ENCODE data around the gene DEFB127.

DNA sequence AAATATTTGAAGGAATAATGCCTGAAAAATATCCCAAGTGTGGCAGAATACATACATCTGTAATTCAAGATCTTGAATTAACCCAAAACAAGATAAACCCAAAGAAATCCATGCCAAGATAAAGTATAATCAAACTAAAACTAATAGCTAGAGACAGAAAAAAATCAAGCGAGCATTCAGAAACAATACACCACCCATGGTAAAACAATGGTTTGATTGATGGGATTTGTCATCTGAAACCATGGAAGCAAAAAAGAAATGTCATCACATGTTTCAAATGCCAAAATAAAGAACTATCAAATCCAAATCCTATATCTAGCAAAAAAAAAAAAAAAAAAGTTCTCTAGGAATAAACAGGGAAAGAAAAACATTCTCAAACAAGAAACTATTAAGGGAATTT is 5.1 kb upstream of the DEFB127 start:
- TF ChIP-seq POLR2AphosphoS5 (IDR thresholded peaks at IDR 0.05) (no peak), POLR2A (IDR thresholded peaks at IDR 0.05) (no peak), EP300 (IDR thresholded peaks at IDR 0.05) (no peak)
- TF ChIP-seq, protein P1, sequence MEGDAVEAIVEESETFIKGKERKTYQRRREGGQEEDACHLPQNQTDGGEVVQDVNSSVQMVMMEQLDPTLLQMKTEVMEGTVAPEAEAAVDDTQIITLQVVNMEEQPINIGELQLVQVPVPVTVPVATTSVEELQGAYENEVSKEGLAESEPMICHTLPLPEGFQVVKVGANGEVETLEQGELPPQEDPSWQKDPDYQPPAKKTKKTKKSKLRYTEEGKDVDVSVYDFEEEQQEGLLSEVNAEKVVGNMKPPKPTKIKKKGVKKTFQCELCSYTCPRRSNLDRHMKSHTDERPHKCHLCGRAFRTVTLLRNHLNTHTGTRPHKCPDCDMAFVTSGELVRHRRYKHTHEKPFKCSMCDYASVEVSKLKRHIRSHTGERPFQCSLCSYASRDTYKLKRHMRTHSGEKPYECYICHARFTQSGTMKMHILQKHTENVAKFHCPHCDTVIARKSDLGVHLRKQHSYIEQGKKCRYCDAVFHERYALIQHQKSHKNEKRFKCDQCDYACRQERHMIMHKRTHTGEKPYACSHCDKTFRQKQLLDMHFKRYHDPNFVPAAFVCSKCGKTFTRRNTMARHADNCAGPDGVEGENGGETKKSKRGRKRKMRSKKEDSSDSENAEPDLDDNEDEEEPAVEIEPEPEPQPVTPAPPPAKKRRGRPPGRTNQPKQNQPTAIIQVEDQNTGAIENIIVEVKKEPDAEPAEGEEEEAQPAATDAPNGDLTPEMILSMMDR (IDR thresholded peaks at IDR 0.05): no peak

Data from suprapubic skin (tissue), 4 donors.